Activated CD4-positive, alpha-beta memory T cell treated with anti-CD3 and anti-CD28 coated beads for 36 hours (primary cell): ENCODE results near the gene THADA. TPM values are rescaled to one million over a fixed set of nuclear protein-coding genes. Genes with fewer than 3 reads are reported as not detected.

Experiments used
- CTCF ChIA-PET: fragments of 350-600 bp; sonication (Branson Sonifier 250); formaldehyde crosslinking; loops from one replicate; lab custom pipeline; 2021; ENCODE audit warnings: antibody characterized with exemption, inconsistent platforms; lab: Charles Lee
- POLR2A ChIA-PET: fragments of 350-600 bp; sonication (Branson Sonifier 250); formaldehyde crosslinking; loops from one replicate; lab custom pipeline; 2021; ENCODE audit warnings: antibody characterized with exemption; lab: Charles Lee
- DNase-seq: peaks from one replicate; pipeline ENCODE4 v3.0.0-alpha.2; 2020
- H3K27ac Mint-ChIP-seq: one replicate; pipeline ENCODE4 v1.8.0; 2021; ENCODE audit warnings: mixed read lengths
- H3K27me3 Mint-ChIP-seq: one replicate; pipeline ENCODE4 v1.8.0; 2021; ENCODE audit warnings: mixed read lengths
- H3K36me3 Mint-ChIP-seq: one replicate; pipeline ENCODE4 v1.8.0; 2021; ENCODE audit warnings: mixed read lengths
- H3K4me1 Mint-ChIP-seq: one replicate; pipeline ENCODE4 v1.8.0; 2021; ENCODE audit warnings: low read depth, mixed read lengths
- H3K4me3 Mint-ChIP-seq: one replicate; pipeline ENCODE4 v1.8.0; 2021; ENCODE audit warnings: mild to moderate bottlenecking, mixed read lengths
- H3K9me3 Mint-ChIP-seq: one replicate; pipeline ENCODE4 v1.8.0; 2021; ENCODE audit warnings: mixed read lengths
- intact Hi-C: fragments of 100-400 bp; cut with micrococcal nuclease; formaldehyde crosslinking; loops from one replicate; pipeline ENCODE4 v1.15.1; 2023
- total RNA-seq, 2 experiments: library from RNA; stranded (reverse); gene quantifications; one replicate each; pipeline ENCODE4 v1.2.3, GENCODE V29; 2021

The THADA gene
- total RNA-seq, 2 experiments from 2014 or later = 39.0 to 46.6 TPM

DNA sequence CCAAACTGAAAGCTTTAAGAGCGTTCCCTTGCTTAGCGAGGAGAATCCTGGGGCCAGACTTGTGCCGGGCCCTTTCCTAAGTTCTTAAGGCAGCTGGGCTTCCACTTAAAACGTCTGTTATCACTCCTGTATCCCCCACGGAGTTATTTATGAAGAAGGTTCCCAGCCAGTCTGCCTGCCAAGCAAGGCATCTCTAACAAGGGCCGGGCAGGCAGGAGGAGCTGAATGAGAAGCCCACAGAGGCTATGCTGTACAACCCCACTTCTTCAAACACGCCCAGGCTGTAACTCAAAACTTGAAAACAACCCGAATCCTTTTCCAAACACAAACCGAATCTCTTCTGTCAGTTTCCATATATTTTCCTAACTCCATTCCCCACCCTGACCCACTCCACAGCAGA is 330.4 kb downstream of the THADA start:
- ChIA-PET POLR2A (no interaction called here), CTCF (no interaction called here)
- Mint-ChIP-seq H3K4me3 (no peak overlapping the region), H3K4me1 (peaks cover 10% of the 10 kb centered on the region), H3K27me3 (no peaks in the 10 kb centered on the region), H3K36me3 (peaks cover 8% of the 10 kb centered on the region), H3K27ac (no peak overlapping the region), H3K9me3 (no peaks in the 10 kb centered on the region)
- intact Hi-C loops = no loop called here
- DNase-seq = no peak

- Mint-ChIP-seq H3K36me3 (peaks cover 8% of the 10 kb centered on the region), H3K27ac (no peak overlapping the region), H3K9me3 (no peaks in the 10 kb centered on the region), H3K27me3 (no peaks in the 10 kb centered on the region), H3K4me1 (peaks cover 7% of the 10 kb centered on the region), H3K4me3 (no peak overlapping the region)
- intact Hi-C loops = no loop called here
- POLR2A ChIA-PET = no interaction called here
- no peak for DNase-seq
- CTCF ChIA-PET = no interaction called here
Observed at GRCh38 chr2:43265001-43265400, 330.8 kb downstream of the THADA start.

DNA sequence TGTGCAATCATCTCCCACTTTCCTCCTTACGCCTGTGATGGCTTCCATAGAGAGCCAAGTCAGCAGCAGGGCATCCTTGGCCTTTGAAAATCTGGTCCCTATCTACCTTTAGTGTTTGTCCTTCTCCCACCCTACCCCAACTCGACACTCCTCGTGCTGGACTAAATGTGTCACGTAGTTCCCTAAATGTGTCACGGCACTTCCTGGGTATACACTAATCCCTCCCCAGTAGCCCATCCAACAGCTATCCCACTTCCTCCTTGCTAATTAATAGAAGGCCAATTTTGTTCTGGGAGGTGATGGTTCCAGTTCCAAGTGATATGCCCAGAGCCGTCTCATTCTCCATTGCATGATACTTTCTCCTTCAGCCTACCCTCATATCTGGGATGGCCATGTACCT is 332.9 kb downstream of the THADA start:
- DNase-seq = no peak
- ChIA-PET POLR2A (no interaction called here), CTCF (no interaction called here)
- Mint-ChIP-seq H3K27ac (no peak overlapping the region), H3K9me3 (no peaks in the 10 kb centered on the region), H3K27me3 (no peaks in the 10 kb centered on the region), H3K36me3 (peaks cover 2% of the 10 kb centered on the region), H3K4me3 (no peak overlapping the region), H3K4me1 (no peaks in the 10 kb centered on the region)
- intact Hi-C loops = no loop called here

- intact Hi-C loops = no loop called here
- DNase-seq = no peak
- Mint-ChIP-seq H3K36me3 (no peaks in the 10 kb centered on the region), H3K4me3 (no peak overlapping the region), H3K4me1 (no peaks in the 10 kb centered on the region), H3K9me3 (no peaks in the 10 kb centered on the region), H3K27me3 (no peaks in the 10 kb centered on the region), H3K27ac (no peak overlapping the region)
- ChIA-PET CTCF (no interaction called here), POLR2A (no interaction called here)
Observed at GRCh38 chr2:43262239-43262638, 333.6 kb downstream of the THADA start.

DNA sequence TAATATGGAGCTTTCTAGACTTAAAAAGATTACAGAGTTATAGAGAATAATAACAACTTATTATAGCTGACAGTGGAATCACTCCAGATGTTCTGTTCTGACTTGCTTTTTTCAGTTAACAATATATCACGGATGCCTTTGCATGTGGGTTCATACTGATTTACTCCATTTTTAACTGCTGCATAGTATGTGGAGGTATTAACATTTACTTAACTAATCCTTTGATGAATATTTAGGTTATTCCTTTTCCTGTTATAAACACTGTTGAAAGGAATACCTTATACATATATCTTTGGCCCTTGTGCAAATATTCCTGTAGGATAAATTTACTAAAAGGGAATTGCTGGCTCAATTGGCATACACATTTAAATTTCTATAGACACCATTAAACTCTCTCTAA is 336.3 kb downstream of the THADA start:
- CTCF ChIA-PET = no interaction called here
- intact Hi-C loops = no loop called here
- Mint-ChIP-seq H3K9me3 (no peaks in the 10 kb centered on the region), H3K4me1 (no peaks in the 10 kb centered on the region), H3K36me3 (no peaks in the 10 kb centered on the region), H3K4me3 (no peak overlapping the region), H3K27ac (no peak overlapping the region), H3K27me3 (no peaks in the 10 kb centered on the region)
- DNase-seq = no peak
- POLR2A ChIA-PET = no interaction called here

- H3K9me3 Mint-ChIP-seq = no peaks in the 10 kb centered on the region
- H3K4me3 Mint-ChIP-seq = no peak overlapping the region
- H3K36me3 Mint-ChIP-seq = no peaks in the 10 kb centered on the region
- intact Hi-C loops = no loop called here
- no peak overlapping the region for H3K27ac Mint-ChIP-seq
- H3K27me3 Mint-ChIP-seq = no peaks in the 10 kb centered on the region
- ChIA-PET CTCF (no interaction called here), POLR2A (no interaction called here)
- no peaks in the 10 kb centered on the region for H3K4me1 Mint-ChIP-seq
- DNase-seq = no peak
Observed at GRCh38 chr2:43258547-43259156, 337.2 kb downstream of the THADA start.

DNA sequence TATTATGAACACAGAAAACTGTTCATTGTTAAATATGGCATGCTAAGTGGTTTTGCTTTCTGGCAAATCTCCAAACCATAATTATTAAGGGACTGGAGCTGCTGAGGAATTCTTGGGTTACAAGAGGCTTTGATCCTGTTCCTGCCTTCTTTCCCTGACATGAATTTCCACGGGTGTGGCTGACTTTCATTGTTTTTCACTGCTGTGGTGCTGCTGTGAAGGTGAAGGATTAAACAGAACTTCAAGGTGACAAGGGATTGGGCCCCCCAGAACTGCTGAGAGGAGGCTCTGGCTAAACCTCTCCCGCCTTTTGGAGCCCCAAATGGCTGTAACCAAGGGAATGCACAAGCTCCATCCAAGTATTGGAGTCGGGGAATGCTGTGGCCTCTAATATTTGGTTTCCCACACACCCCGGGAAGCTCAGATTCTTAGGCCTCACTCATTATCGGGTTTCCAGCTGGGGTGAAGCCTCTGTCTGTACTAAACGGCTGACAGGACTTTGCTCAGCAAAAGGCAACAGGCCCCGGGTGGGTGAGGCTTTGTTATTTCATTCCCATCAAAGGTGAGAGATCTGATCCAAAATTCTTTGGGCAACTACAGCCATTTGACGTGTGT is 340.4 kb downstream of the THADA start:
- no peaks in the 10 kb centered on the region for H3K27me3 Mint-ChIP-seq
- H3K36me3 Mint-ChIP-seq = no peaks in the 10 kb centered on the region
- intact Hi-C loops = no loop called here
- DNase-seq = no peak
- H3K4me3 Mint-ChIP-seq = no peak overlapping the region
- no peak overlapping the region for H3K27ac Mint-ChIP-seq
- POLR2A ChIA-PET = no interaction called here
- H3K9me3 Mint-ChIP-seq = no peaks in the 10 kb centered on the region
- H3K4me1 Mint-ChIP-seq = no peaks in the 10 kb centered on the region
- CTCF ChIA-PET = no interaction called here

DNA sequence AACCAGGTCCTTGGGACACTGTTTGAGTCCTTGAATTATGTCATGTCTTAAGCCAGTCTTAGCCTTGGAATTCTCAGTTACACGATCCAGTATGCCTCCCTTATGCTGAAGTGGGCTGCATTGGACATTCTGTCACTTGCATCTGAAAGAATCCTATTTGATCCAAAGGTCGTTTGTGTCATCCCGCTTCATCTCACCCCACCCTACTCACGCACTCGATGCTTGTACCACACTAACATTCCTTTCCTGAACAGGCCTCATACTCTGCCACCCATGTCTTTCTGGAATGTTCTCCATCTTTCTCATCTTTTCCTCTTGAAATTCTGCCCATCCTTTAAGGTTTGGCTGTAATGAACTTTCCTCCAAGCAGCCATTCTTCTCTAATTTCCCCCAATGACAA is 341.5 kb downstream of the THADA start:
- Mint-ChIP-seq H3K27ac (no peak overlapping the region), H3K4me3 (no peak overlapping the region), H3K27me3 (no peaks in the 10 kb centered on the region), H3K4me1 (no peaks in the 10 kb centered on the region), H3K36me3 (no peaks in the 10 kb centered on the region), H3K9me3 (no peaks in the 10 kb centered on the region)
- intact Hi-C loops = no loop called here
- no peak for DNase-seq
- ChIA-PET POLR2A (no interaction called here), CTCF (no interaction called here)

DNA sequence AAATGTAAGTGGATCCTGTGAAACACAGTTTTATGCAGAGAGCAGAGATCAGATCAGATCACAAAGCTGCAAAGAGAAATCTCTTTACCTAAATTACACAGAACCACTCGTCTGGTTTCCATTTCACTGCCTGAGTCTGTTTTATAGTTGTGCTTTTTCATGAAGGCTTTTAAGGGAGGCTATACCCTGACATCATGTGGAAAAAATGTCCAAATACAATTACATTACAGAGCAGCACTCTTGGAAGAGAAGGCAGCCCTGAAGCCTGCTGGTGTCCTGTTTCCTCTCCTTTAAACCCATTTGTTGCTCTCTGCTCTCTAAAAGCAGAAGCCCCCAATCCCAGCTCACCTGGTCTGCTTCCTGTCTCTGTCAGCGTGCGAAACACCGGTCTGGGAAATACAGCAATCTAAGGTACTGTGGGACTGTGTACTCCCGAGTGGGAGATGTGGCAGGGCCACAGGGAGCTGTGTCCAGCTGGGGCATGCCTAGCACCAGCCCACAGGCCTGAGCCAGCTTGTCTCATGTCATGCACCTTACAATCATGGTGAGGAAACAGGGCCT is 344.6 kb downstream of the THADA start:
- Mint-ChIP-seq H3K27ac (no peak overlapping the region), H3K9me3 (no peaks in the 10 kb centered on the region), H3K27me3 (no peaks in the 10 kb centered on the region), H3K4me3 (no peak overlapping the region), H3K36me3 (no peaks in the 10 kb centered on the region), H3K4me1 (no peaks in the 10 kb centered on the region)
- CTCF ChIA-PET = interaction anchor here (0.8 kb wide), 1 partner anchor 123 kb away, joined by 3 read pairs; no protein-coding TSS in a partner anchor
- POLR2A ChIA-PET = no interaction called here
- intact Hi-C loops = no loop called here
- DNase-seq = no peak

GRCh38 chr2:43250015-43250414 is 345.8 kb downstream of the THADA start:
- Mint-ChIP-seq H3K27me3 (no peaks in the 10 kb centered on the region), H3K4me1 (no peaks in the 10 kb centered on the region), H3K4me3 (no peak overlapping the region), H3K9me3 (no peaks in the 10 kb centered on the region), H3K36me3 (no peaks in the 10 kb centered on the region), H3K27ac (no peak overlapping the region)
- ChIA-PET POLR2A (no interaction called here), CTCF (no interaction called here)
- DNase-seq = no peak
- intact Hi-C loops = no loop called here

DNA sequence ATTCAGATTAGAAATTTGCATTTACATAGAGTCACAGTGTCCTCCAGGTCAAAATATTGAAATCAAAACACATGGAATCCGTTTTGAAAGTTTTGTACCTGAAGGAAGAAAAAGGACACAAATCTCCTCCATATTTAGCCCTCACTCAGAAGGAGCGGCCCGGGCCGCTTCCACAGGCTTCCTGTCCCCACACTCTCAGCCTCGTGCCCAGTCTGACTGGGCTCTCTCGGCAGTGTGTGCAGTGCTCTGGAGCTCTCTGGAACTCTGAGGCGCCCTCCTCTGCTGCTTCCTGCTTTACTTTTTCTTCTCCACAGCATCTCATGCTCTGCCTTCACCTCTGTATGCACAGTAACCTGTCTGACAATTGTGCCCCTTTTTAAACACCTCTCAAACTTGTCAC is 347.2 kb downstream of the THADA start:
- ChIA-PET POLR2A (no interaction called here), CTCF (interaction anchor here (1.2 kb wide), 1 partner anchor 221 kb away, joined by 3 read pairs; no protein-coding TSS in a partner anchor)
- no peaks in the 10 kb centered on the region for H3K36me3 Mint-ChIP-seq
- H3K27me3 Mint-ChIP-seq = no peaks in the 10 kb centered on the region
- no peaks in the 10 kb centered on the region for H3K4me1 Mint-ChIP-seq
- no peaks in the 10 kb centered on the region for H3K9me3 Mint-ChIP-seq
- DNase-seq = no peak
- intact Hi-C loops = no loop called here
- H3K4me3 Mint-ChIP-seq = no peak overlapping the region
- H3K27ac Mint-ChIP-seq = no peak overlapping the region

- intact Hi-C loops = no loop called here
- H3K9me3 Mint-ChIP-seq = no peaks in the 10 kb centered on the region
- ChIA-PET POLR2A (no interaction called here), CTCF (no interaction called here)
- H3K27me3 Mint-ChIP-seq = no peaks in the 10 kb centered on the region
- H3K4me1 Mint-ChIP-seq = no peaks in the 10 kb centered on the region
- H3K27ac Mint-ChIP-seq = no peak overlapping the region
- no peak overlapping the region for H3K4me3 Mint-ChIP-seq
- DNase-seq = no peak
- no peaks in the 10 kb centered on the region for H3K36me3 Mint-ChIP-seq
Observed at GRCh38 chr2:43246641-43247040, 349.2 kb downstream of the THADA start.

DNA sequence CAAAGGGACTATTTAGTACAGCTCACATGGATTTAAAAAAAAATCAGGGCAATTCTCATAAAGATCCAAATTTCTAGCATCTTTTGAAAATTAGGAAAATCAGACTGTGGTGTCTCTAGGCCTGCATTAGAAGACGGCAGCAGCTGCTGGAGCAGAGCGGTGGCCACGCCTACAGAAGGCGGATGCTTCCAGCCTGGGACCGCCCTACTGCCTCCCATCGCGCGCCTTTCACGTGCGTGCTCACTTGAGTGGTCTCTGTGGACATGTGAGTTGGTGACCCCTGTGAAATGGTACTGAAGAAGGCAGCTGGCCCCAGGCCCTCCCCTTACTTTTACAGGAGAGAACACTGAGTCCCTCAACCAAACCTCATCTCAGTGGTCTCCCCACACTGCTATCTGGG is 354.3 kb downstream of the THADA start:
- no peak overlapping the region for H3K4me3 Mint-ChIP-seq
- no peak for DNase-seq
- intact Hi-C loops = no loop called here
- H3K27ac Mint-ChIP-seq = no peak overlapping the region
- H3K36me3 Mint-ChIP-seq = peaks cover 1% of the 10 kb centered on the region
- ChIA-PET POLR2A (no interaction called here), CTCF (interaction anchor here (2.0 kb wide), 1 partner anchor 12 kb away, joined by 7 read pairs; no protein-coding TSS in a partner anchor)
- peaks cover 9% of the 10 kb centered on the region for H3K4me1 Mint-ChIP-seq
- no peaks in the 10 kb centered on the region for H3K9me3 Mint-ChIP-seq
- H3K27me3 Mint-ChIP-seq = no peaks in the 10 kb centered on the region
